NT2/D1 (cell line): ENCODE results near the gene PPP1R3E.

Experiments
- DNase-seq: peaks from one replicate; pipeline ENCODE4 v3.0.0-alpha.2; 2011; ENCODE audit warnings: low read depth, low spot score
- H3K27me3 ChIP-seq: 2 replicates; pipeline ENCODE4 v1.6.0; 2011; ENCODE audit warnings: mild to moderate bottlenecking; ENCODE audit not compliant: insufficient read length, insufficient read depth
- H3K36me3 ChIP-seq: 2 replicates; pipeline ENCODE4 v1.6.1; 2011; ENCODE audit warnings: mild to moderate bottlenecking, low read length, mixed read lengths; ENCODE audit not compliant: insufficient read depth, insufficient read length
- H3K4me1 ChIP-seq: 2 replicates; pipeline ENCODE4 v1.5.1; 2011; ENCODE audit not compliant: insufficient read depth, insufficient read length
- H3K4me3 ChIP-seq: 2 replicates; pipeline ENCODE4 v1.5.1; 2011; ENCODE audit warnings: low read depth; ENCODE audit not compliant: insufficient read length
- H3K9ac ChIP-seq: 2 replicates; pipeline ENCODE4 v1.6.0; 2011; ENCODE audit warnings: low read depth; ENCODE audit not compliant: insufficient read length
- H3K9me3 ChIP-seq: 2 replicates; pipeline ENCODE4 v1.5.1; 2011; ENCODE audit warnings: mild to moderate bottlenecking, low read length; ENCODE audit not compliant: insufficient read depth
- SUZ12 ChIP-seq: IDR thresholded peaks from 2 replicates; pipeline ENCODE4 v1.6.1; 2011; ENCODE audit not compliant: insufficient read length, insufficient read depth; ENCODE audit errors: extremely low read depth
- YY1 ChIP-seq: IDR thresholded peaks from 2 replicates; pipeline ENCODE4 v1.6.1; 2011; ENCODE audit not compliant: insufficient read length, insufficient read depth
- ZNF274 ChIP-seq: IDR thresholded peaks from 2 replicates; pipeline ENCODE4 v1.6.1; 2011; ENCODE audit warnings: mild to moderate bottlenecking, low read depth, low read length

PPP1R3E gene

DNA sequence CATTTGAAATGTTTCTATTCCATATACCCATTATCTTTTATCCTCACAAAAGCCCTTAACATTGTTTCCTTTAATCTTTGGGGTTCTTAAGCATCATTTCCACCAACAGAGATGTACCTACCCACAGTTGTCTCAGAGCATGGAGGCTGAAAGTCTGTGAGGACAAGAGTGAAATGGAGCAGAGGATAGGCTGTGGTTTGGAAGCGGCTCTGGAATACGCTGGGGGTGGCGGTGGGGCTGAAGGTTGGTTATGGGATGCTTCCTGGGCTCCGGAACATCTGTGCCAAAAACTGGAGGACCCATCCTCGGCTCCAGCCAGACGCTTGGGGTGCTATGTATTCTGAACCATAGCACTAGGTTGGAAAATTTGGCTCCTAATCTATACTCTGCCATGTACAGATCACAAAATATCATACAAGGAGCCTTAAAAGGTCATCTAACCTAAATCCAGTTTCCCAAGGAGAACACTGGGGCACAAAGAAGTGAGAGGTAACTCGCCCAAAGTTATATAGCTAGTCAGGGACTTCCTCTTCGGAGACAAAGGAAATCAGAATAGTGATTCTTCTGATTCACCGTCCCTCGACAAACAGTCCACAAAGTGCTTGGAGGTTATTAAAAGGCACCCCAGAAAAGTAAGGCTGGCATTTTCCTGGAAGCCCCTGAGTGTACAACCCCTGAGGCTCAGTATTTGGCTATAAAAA lies 2.5 kb downstream of the PPP1R3E start:
- no peak for DNase-seq
- TF ChIP-seq YY1, result no peak
- TF ChIP-seq SUZ12, result no peak
- TF ChIP-seq ZNF274, result no peak
- H3K4me3 ChIP-seq, result peak overlapping the region; percentile 67
- H3K9ac ChIP-seq, result peak overlapping the region; percentile 78
- H3K27me3 ChIP-seq, result peaks cover 79% of the 10 kb centered on the region
- H3K36me3 ChIP-seq, result no peaks in the 10 kb centered on the region
- H3K4me1 ChIP-seq, result peaks cover 4% of the 10 kb centered on the region
- H3K9me3 ChIP-seq, result no peaks in the 10 kb centered on the region

DNA sequence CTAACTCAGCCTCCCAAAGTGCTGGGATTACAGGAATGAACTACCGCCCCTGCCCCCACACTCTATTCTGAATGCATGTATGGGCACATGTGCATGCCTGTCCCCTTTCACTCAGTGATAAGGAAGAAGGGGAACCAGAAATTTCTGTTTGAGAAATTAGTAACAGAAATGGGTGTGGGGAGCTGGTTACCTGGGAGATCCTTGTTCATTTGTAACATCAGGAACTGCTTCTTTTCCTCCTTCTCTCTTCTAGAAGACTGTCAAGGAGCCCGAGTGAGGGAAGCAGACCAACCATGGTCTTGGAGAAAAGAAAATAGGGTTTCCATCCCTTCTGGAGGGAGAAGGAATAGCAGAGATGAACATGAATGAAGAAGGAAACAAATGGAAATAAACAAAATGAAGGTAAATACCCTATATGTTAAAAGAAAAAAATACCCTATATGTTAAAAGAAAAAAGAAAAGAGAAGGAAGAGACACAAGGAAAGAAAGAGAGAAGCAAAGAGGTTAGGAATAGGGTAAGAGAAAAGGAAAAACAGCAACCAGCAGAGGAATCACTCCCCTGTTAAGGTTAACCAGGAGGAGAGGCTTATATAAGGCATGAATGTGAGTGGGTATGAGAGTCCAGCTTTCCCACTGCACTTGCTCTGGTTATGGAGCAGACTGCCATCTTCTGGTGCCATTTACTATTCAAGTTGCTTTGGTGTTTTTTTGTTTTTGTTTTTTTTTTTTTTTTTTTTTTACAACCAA lies 3.3 kb downstream of the PPP1R3E start:
- Histone ChIP-seq H3K27me3 (peaks cover 73% of the 10 kb centered on the region), H3K4me1 (peaks cover 5% of the 10 kb centered on the region), H3K36me3 (no peaks in the 10 kb centered on the region), H3K9me3 (no peaks in the 10 kb centered on the region), H3K4me3 (no peak overlapping the region), H3K9ac (no peak overlapping the region)
- TF ChIP-seq YY1 (no peak), SUZ12 (no peak), ZNF274 (no peak)
- no peak for DNase-seq

DNA sequence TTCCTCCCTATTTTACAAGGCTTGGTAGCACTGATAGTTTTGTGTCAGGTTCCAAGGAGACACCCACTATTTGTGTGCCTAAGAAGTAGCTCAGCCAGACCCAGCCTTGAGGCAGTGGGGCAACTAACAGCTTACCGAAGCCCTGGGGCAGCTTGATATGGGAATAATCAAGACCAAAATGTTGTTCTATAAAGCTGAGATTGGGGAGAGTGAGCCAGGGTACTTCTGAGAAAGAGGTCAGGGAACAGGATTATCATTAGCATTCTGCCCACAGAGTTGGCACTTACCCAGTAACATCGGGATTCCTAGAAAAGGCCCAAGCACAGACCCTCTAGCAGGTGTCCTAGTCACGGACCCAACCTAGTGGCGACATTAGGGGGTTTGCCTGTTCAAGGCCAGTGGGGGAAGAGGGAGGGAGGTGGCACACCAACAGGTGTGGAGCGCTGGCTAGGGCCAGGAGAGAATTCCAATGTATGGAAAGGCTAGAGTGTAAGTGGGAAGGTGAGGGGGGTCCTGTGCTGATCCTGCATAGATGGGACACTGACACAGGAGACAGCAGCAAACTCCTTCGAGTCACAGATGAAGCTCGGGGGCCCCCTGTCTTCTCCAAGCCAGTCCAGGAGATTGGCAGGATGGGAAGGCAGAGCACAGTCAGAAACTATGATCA lies 4.9 kb downstream of the PPP1R3E start:
- H3K9ac ChIP-seq, result no peak overlapping the region
- H3K27me3 ChIP-seq, result peaks cover 74% of the 10 kb centered on the region

GRCh38 chr14:23297096-23297495 lies 5.6 kb downstream of the PPP1R3E start:
- H3K36me3 ChIP-seq, result no peaks in the 10 kb centered on the region
- H3K9ac ChIP-seq, result no peak overlapping the region
- no peak overlapping the region for H3K4me3 ChIP-seq
- H3K9me3 ChIP-seq, result no peaks in the 10 kb centered on the region
- peaks cover 5% of the 10 kb centered on the region for H3K4me1 ChIP-seq
- DNase-seq, result no peak
- peaks cover 80% of the 10 kb centered on the region for H3K27me3 ChIP-seq
- no peak for TF ChIP-seq YY1

More for the DNA sequence above, 4.9 kb downstream of the PPP1R3E start:
- peaks cover 5% of the 10 kb centered on the region for H3K4me1 ChIP-seq
- H3K36me3 ChIP-seq, result no peaks in the 10 kb centered on the region
- no peak for DNase-seq
- H3K4me3 ChIP-seq, result no peak overlapping the region
- TF ChIP-seq ZNF274, result no peak
- no peak for TF ChIP-seq SUZ12
- TF ChIP-seq YY1, result no peak
- H3K9me3 ChIP-seq, result no peaks in the 10 kb centered on the region

DNA sequence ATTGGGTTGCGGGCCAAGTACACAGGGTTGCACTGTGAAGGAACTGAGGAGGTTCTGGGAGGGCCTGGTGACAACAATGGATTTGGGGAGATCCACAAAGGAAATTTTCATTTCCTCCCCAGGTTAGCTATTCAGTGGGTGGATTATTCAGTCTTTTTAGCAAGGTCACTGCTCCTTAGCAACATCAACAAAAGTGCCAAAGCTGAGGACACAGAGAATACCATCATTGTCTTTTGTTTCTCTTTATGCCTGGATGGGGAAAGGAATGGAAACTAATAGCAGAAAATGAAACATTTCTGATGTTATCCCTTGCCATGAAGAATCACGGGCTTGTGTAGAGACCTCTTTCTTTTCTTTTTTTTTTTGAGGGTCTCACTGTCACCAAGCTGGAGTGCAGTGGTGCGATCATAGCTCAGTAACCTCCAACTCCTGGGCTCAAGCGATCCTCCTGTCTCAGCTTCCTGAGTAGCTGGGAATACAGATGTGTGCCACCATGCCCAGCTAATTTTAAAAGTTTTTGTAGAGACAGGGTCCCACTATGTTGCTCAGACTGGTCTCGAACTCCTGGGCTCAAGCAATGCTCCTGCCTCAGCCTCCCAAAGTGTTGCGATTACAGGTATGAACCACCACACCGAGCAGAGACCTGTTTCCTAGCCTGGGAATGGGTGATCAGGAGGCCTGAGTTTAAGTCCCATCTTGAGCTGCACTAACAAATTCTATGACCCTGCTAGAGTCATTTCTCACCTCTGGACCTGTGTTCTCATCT lies 6.5 kb downstream of the PPP1R3E start:
- peaks cover 89% of the 10 kb centered on the region for H3K27me3 ChIP-seq
- no peak overlapping the region for H3K4me3 ChIP-seq
- no peak overlapping the region for H3K9ac ChIP-seq
- no peak for DNase-seq
- H3K36me3 ChIP-seq, result no peaks in the 10 kb centered on the region
- no peaks in the 10 kb centered on the region for H3K9me3 ChIP-seq
- peaks cover 5% of the 10 kb centered on the region for H3K4me1 ChIP-seq
- no peak for TF ChIP-seq SUZ12
- no peak for TF ChIP-seq YY1
- no peak for TF ChIP-seq ZNF274

- Histone ChIP-seq H3K9ac (no peak overlapping the region), H3K27me3 (peaks cover 91% of the 10 kb centered on the region), H3K4me3 (no peak overlapping the region), H3K9me3 (no peaks in the 10 kb centered on the region), H3K4me1 (peaks cover 2% of the 10 kb centered on the region), H3K36me3 (no peaks in the 10 kb centered on the region)
- no peak for DNase-seq
- TF ChIP-seq SUZ12 (no peak), YY1 (no peak), ZNF274 (no peak)
Observed at GRCh38 chr14:23294734-23295561, 7.7 kb downstream of the PPP1R3E start.
